CD4-positive, alpha-beta T cell treated with Interleukin-21 for 1 hour (primary cell): ENCODE data around the gene FHAD1.
"Not testable (repeated sequence)": the region's sequence is repeated elsewhere in the genome, so short reads cannot be mapped to it uniquely, and the experiment has no call there.

Source experiments
- DNase-seq: peaks from one replicate; pipeline ENCODE4 v3.0.0-alpha.2; 2020

FHAD1 gene

GRCh38 chr1:15380601-15381508 is 133.8 kb downstream of the FHAD1 start:
- no peak for DNase-seq

DNA sequence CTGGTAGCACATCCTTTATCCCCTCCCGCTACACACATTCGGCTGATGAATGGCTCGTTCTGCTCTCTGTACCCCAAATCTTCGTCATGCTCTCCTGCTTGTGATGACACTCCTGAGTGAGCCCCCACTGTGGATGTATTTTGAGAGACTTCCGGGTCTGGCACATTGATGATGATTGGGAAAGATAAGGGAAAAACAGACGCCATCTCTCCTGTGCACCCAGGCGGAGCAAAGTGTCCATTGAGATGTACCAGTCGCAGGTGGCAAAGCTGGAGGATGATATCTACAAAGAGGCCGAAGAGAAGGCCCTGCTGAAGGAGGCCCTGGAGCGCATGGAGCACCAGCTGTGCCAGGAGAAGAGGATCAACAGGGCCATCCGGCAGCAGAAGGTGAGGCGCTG is 134.8 kb downstream of the FHAD1 start:
- DNase-seq = no peak

- DNase-seq = no peak
Observed at GRCh38 chr1:15382601-15383518, 135.8 kb downstream of the FHAD1 start.

DNA sequence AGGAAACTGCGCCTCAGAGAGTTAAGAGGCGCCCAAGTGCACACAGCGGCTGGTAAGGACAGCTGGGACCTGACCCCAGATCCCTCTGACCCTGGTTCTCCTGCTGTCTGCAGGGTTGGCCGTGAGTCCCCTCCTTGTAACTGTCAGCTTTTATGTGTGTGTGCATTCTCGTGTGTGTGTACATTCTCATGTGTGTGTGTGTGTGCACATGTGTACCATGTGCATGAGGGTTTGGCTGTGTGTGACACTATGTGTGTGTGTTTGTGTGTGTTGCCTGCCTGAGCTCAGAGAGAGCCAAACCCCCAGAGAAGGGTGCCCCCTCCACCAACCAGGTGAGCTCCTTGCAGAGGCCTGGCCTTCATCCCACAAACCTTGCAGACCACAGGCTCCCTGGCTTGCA is 136.8 kb downstream of the FHAD1 start:
- DNase-seq = no peak

- DNase-seq = no peak
Observed at GRCh38 chr1:15384301-15384901, 137.4 kb downstream of the FHAD1 start.

DNA sequence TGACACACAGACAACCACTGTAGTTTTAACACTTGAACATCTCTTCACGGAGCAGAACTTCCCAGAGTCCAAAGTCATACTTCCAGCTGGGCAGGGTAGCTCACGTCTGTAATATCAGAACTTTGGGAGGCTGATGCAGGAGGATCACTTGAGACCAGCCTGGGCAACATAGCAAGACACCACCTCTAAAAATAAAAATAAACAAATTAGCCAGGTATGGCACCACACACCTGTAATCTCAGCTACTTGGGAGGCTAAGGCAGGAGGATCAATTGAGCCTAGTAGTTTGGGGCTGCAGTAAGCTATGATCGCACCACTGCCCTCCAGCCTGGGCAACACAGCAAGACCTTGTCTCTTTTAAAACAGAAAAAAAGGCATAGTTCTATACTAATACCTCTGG is 138.4 kb downstream of the FHAD1 start:
- no peak for DNase-seq

- DNase-seq = peak; percentile 18
Observed at GRCh38 chr1:15386164-15386749, 139.2 kb downstream of the FHAD1 start.

- DNase-seq = no peak
Observed at GRCh38 chr1:15388201-15388880, 141.3 kb downstream of the FHAD1 start.

DNA sequence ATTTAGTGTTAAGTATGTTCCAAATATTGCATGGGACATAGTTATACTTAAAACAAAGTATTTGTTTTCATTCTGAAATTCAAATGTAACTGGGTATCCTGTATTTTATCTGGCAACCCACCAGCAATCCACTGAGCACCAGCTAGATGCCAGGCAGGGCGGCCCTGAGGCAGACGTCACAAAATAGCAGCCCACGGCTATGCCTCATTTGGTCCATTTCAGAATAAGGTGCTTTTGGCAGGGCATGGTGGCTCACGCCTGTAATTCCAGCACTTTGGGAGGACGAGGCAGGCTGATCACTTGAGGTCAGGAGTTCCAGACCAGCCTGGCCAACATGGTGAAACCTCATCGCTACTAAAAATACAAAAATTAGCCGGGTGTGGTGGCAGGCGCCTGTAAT is 142.8 kb downstream of the FHAD1 start:
- not testable (repeated sequence) for DNase-seq

DNA sequence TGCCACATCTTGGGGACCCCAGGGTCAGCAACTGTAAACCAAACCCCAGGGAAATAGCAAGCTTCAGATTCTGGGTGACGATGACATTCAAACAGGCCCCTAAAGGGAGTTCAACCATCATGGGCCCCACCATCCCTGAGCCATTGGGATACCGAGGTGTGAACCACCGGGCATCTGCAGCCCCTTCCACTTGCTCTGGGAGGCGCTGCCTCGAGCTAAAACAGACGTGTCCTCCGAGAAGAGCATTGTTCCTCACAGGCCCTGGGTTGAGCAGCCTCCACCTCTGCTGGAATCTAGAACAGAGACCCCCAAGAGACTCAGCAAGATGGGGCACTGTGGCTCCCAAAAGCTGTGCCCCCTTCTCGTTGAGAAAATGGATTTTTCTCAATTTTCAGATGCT is 143.6 kb downstream of the FHAD1 start:
- no peak for DNase-seq

GRCh38 chr1:15391366-15391765 is 144.3 kb downstream of the FHAD1 start:
- no peak for DNase-seq

GRCh38 chr1:15393475-15394257 is 146.6 kb downstream of the FHAD1 start:
- no peak for DNase-seq

DNA sequence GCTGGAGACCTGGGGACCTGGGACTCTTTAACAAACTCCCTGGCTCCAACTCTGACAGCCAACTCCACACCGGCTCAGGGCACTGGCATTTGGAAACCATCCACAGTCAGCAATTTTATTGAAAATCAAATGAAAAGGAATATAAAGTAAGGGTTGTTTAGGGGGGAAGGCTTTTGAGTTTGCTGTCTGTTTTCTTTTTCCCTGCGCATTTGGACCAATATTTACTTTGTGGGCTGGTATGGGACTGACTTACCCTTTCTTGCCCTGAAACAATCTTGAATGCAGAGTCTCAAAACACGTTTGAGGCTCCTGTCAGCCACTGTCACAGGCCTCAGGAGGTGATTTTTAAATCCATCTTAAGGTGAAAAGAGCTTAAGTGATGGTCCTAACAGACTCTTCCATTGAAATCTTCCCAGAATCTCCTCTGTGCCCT is 147.3 kb downstream of the FHAD1 start:
- no peak for DNase-seq

DNA sequence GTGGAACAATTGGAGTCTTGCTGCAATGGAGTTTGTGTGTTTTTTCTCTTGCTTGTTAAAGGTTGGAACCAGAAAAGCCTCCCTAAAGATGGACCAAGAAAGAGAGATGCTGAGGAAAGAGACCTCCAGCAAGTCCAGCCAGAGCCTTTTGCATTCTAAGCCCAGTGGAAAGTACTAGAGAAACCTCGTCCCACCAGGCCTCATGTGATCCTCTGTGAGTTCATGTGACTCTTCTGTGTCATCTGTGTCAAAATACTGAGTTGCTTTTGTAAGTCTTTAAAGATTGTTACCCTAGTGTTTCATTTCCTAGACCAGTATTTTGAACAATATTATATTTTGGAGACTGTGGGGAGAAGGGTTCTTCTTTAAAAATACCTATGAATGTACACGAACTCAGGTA is 150.2 kb downstream of the FHAD1 start:
- no peak for DNase-seq

GRCh38 chr1:15399710-15400109 is 152.7 kb downstream of the FHAD1 start:
- no peak for DNase-seq

DNA sequence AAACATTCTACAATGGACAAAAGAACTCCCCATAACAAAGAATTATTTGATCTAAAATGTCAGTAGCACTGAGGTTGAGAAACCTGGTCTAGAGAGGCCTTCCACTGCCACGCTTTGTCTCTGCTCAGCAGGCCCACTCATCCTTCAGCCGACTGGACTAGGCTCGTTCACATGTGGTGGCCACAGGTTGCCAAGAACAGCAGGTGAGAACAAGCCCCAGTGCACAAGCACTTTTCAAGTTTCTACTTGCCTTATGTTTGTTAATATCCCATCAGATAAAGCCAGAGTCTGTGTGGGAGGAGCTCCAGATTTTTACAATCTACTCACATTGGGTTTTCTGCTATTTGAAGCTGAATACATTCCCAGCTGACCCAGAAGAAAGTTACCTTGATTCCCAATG is 153.6 kb downstream of the FHAD1 start:
- DNase-seq = no peak

GRCh38 chr1:15401391-15402055 is 154.5 kb downstream of the FHAD1 start:
- DNase-seq = no peak

GRCh38 chr1:15402809-15403450 is 155.9 kb downstream of the FHAD1 start:
- DNase-seq = no peak

DNA sequence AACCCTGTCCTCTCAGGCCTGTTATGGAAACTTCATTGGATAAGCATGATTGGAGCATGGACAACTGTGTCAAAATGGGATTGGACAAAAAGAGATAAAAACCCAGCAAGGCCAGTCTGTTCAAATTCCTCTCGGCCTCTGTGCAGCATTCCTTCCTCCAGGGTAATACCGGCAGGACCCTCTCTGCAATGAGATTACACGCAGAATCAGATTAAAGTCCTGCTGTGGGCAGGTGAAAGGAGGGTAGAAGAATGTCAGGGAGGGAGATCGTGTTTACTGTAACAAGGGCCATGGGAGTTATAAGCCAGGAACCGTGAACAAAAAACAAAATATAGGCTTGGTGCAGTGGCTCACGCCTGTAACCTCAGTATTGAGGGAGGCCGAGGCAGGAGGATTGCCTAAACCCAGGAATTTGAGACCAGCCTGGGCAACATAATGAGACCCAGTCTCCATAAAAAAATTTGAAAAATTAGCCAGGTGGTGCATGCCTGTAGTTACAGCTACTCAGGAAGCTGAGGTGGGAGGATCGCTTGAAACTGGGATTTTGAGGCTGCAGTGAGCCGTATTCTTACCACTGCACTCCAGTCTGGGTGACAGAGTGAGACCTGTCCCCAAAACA is 157.0 kb downstream of the FHAD1 start:
- no peak for DNase-seq
